Measurements from ENCODE around the gene FMN1.

GRCh38 chr15:32781781-32782180, 412.7 kb downstream of the FMN1 start:
- TF ChIP-seq, protein P1, sequence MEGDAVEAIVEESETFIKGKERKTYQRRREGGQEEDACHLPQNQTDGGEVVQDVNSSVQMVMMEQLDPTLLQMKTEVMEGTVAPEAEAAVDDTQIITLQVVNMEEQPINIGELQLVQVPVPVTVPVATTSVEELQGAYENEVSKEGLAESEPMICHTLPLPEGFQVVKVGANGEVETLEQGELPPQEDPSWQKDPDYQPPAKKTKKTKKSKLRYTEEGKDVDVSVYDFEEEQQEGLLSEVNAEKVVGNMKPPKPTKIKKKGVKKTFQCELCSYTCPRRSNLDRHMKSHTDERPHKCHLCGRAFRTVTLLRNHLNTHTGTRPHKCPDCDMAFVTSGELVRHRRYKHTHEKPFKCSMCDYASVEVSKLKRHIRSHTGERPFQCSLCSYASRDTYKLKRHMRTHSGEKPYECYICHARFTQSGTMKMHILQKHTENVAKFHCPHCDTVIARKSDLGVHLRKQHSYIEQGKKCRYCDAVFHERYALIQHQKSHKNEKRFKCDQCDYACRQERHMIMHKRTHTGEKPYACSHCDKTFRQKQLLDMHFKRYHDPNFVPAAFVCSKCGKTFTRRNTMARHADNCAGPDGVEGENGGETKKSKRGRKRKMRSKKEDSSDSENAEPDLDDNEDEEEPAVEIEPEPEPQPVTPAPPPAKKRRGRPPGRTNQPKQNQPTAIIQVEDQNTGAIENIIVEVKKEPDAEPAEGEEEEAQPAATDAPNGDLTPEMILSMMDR (conservative IDR thresholded peaks at IDR 0.05): no peak
- no peak for TF ChIP-seq EZH2 (IDR thresholded peaks at IDR 0.05; ENCODE audit: low read depth)
